HL-60 (cell line): ENCODE data around the gene ATP8A2.
A peak's percentile ranks its signal among the peaks of the same experiment; 100 is the strongest.

Experiments
- DNase-seq, 2 experiments: peaks; one replicate each; pipeline ENCODE4 v3.0.0-alpha.2; 2010 to 2020; ENCODE audit warnings: low read depth in 1 of 2, low spot score in 1 of 2
- H3K27ac ChIP-seq: fragments of 250-450 bp; sonication (Bioruptor Pico); replicated peaks from 2 replicates; pipeline ENCODE4 v1.5.1; 2020; ENCODE audit warnings: mild to moderate bottlenecking, moderate library complexity
- H3K27me3 ChIP-seq: fragments of 250-450 bp; sonication (Bioruptor Pico); 2 replicates; pipeline ENCODE4 v1.5.1; 2021; ENCODE audit warnings: mild to moderate bottlenecking, moderate library complexity; ENCODE audit not compliant: insufficient read depth, poor library complexity, severe bottlenecking
- H3K4me3 ChIP-seq: replicated peaks from 2 replicates; pipeline ENCODE4 v1.5.1; 2011; ENCODE audit warnings: mild to moderate bottlenecking, control low read depth, low read length; ENCODE audit not compliant: insufficient read depth
- GABPA ChIP-seq: IDR thresholded peaks from 2 replicates; pipeline ENCODE4 v1.6.1; 2012; ENCODE audit warnings: low read depth
- POLR2AphosphoS5 ChIP-seq: IDR thresholded peaks from 2 replicates; pipeline ENCODE4 v1.6.1; 2012; ENCODE audit warnings: low read depth
- REST ChIP-seq: IDR thresholded peaks from 2 replicates; pipeline ENCODE4 v1.6.1; 2012; ENCODE audit warnings: low read depth; ENCODE audit not compliant: insufficient replicate concordance
- SPI1 ChIP-seq: IDR thresholded peaks from 2 replicates; pipeline ENCODE4 v1.6.1; 2012; ENCODE audit warnings: low read depth, mild to moderate bottlenecking, borderline replicate concordance
- TF ChIP-seq, protein P1 (sequence below): IDR thresholded peaks from one replicate; pipeline ENCODE4 v1.5.1; 2011; ENCODE audit warnings: low read length, control low read depth, inconsistent platforms; ENCODE audit not compliant: insufficient read depth

The ATP8A2 gene

DNA sequence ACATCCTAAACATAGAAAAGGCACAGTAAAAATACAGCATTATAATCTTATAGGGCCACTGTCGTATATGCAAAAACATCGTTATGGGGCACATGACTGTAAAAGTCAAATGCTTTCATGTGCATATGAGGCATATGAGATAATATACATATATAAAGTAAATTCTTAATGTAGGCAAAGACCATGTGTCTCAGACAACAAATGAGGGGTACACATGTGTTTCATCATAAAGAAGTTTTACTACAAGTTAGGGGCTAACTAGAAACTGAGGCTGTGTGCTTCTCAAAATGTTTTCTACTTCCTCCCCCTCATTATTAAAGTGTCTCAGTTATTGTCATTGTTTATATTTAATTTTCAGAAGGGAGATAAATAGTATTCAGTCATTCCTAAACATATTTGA, 370.4 kb downstream of the ATP8A2 start:
- no peak for TF ChIP-seq SPI1
- TF ChIP-seq, protein P1, sequence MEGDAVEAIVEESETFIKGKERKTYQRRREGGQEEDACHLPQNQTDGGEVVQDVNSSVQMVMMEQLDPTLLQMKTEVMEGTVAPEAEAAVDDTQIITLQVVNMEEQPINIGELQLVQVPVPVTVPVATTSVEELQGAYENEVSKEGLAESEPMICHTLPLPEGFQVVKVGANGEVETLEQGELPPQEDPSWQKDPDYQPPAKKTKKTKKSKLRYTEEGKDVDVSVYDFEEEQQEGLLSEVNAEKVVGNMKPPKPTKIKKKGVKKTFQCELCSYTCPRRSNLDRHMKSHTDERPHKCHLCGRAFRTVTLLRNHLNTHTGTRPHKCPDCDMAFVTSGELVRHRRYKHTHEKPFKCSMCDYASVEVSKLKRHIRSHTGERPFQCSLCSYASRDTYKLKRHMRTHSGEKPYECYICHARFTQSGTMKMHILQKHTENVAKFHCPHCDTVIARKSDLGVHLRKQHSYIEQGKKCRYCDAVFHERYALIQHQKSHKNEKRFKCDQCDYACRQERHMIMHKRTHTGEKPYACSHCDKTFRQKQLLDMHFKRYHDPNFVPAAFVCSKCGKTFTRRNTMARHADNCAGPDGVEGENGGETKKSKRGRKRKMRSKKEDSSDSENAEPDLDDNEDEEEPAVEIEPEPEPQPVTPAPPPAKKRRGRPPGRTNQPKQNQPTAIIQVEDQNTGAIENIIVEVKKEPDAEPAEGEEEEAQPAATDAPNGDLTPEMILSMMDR = no peak
- Histone ChIP-seq H3K4me3 (no peak overlapping the region), H3K27ac (no peak overlapping the region), H3K27me3 (no peaks in the 10 kb centered on the region)
- no peak for DNase-seq

GRCh38 chr13:25743421-25743820, 371.6 kb downstream of the ATP8A2 start:
- Histone ChIP-seq H3K4me3 (no peak overlapping the region), H3K27ac (0 out of 2 replicates have a peak overlapping the region, but pooled peaks have one; percentile 28), H3K27me3 (no peaks in the 10 kb centered on the region)
- DNase-seq = no peak
- no peak for TF ChIP-seq GABPA
- TF ChIP-seq, protein P1 = no peak
- TF ChIP-seq SPI1 = no peak
- no peak for TF ChIP-seq POLR2AphosphoS5
- no peak for TF ChIP-seq REST

- TF ChIP-seq GABPA = no peak
- TF ChIP-seq, protein P1 = no peak
- TF ChIP-seq SPI1 = no peak; the same call in 1 of the 2 replicates
- peak; percentile 67 for TF ChIP-seq POLR2AphosphoS5
- no peak for TF ChIP-seq REST
- no peak overlapping the region for H3K4me3 ChIP-seq
- 0 out of 2 replicates have a peak overlapping the region, but pooled peaks have one; percentile 28 for H3K27ac ChIP-seq
- DNase-seq = peak; percentile 56 to 80
- H3K27me3 ChIP-seq = no peaks in the 10 kb centered on the region
These were observed 372.4 kb downstream of the ATP8A2 start for GRCh38 chr13:25744178-25744577.

DNA sequence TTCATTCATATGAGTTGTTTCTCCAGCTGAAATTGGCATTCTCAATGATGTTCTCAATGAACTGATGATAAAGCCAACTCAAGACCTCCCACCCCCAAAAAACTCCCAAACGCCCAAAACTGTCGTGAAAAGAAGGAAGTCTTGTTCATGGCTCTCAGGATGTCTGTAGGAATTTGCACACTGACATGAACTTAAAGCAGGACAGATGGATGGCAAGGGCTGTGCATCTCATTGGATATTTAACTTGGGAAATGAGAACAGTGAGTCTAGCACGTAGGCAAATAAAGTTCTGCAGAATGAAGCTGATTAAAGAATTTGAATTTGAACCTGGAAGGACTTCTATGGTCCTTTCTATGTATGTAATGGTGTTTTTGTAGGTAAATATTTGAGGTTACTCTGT, 374.4 kb downstream of the ATP8A2 start:
- DNase-seq = no peak
- TF ChIP-seq GABPA = no peak
- TF ChIP-seq POLR2AphosphoS5 = no peak
- TF ChIP-seq REST = no peak
- TF ChIP-seq SPI1 = no peak
- H3K27me3 ChIP-seq = no peaks in the 10 kb centered on the region

More for the DNA sequence above, 374.4 kb downstream of the ATP8A2 start:
- Histone ChIP-seq H3K27ac (no peak overlapping the region), H3K4me3 (no peak overlapping the region)
